ENCODE results near the gene PACC1.
"Not testable (repeated sequence)": the region's sequence is repeated elsewhere in the genome, so short reads cannot be mapped to it uniquely, and the experiment has no call there.

The PACC1 gene

GRCh38 chr1:212395678-212396437 is 18.8 kb downstream of the PACC1 start:
- not testable (repeated sequence) for DNase-seq

GRCh38 chr1:212388985-212389716 is 25.5 kb downstream of the PACC1 start:
- DNase-seq, result no peak

GRCh38 chr1:212386029-212386428 is 28.7 kb downstream of the PACC1 start:
- DNase-seq, result no peak

GRCh38 chr1:212381397-212382035 is 33.2 kb downstream of the PACC1 start:
- DNase-seq, result no peak

GRCh38 chr1:212379366-212379765 is 35.3 kb downstream of the PACC1 start:
- no peak for DNase-seq

- no peak for DNase-seq
These were observed 37.0 kb downstream of the PACC1 start for GRCh38 chr1:212377644-212378043.

- DNase-seq, result no peak
These were observed 38.7 kb downstream of the PACC1 start for GRCh38 chr1:212375986-212376385.

- no peak for DNase-seq
These were observed 46.6 kb downstream of the PACC1 start for GRCh38 chr1:212368073-212368484.

- DNase-seq, result no peak
These were observed 47.1 kb downstream of the PACC1 start for GRCh38 chr1:212367474-212368072.

- no peak for DNase-seq
These were observed 47.8 kb downstream of the PACC1 start for GRCh38 chr1:212366901-212367300.

- DNase-seq, result no peak
These were observed 49.7 kb downstream of the PACC1 start for GRCh38 chr1:212364985-212365384.

- no peak for DNase-seq
These were observed 54.7 kb downstream of the PACC1 start for GRCh38 chr1:212359794-212360479.

- DNase-seq, result no peak
These were observed 59.3 kb downstream of the PACC1 start for GRCh38 chr1:212355230-212355969.

- DNase-seq, result no peak
These were observed 60.2 kb downstream of the PACC1 start for GRCh38 chr1:212354464-212354863.

GRCh38 chr1:212353181-212353580 is 61.5 kb downstream of the PACC1 start:
- DNase-seq, result no peak

GRCh38 chr1:212351588-212352362 is 62.9 kb downstream of the PACC1 start:
- no peak for DNase-seq

GRCh38 chr1:212346601-212347000 is 68.1 kb downstream of the PACC1 start:
- DNase-seq, result no peak

- DNase-seq, result no peak
These were observed 69.8 kb downstream of the PACC1 start for GRCh38 chr1:212344905-212345304.

GRCh38 chr1:212341090-212341489 is 73.6 kb downstream of the PACC1 start:
- DNase-seq, result no peak

- DNase-seq, result no peak
These were observed 85.6 kb downstream of the PACC1 start for GRCh38 chr1:212329105-212329504.

- no peak for DNase-seq
These were observed 86.4 kb downstream of the PACC1 start for GRCh38 chr1:212328248-212328647.
